Psoas muscle (tissue), 8 donors: ENCODE data around the gene TMEM222. TPM values are rescaled to one million over a fixed set of nuclear protein-coding genes. Genes with fewer than 3 reads are reported as not detected.

ENCODE experiments used
- ATAC-seq, 4 donors: fragments of 200-7000 bp; cut with Tn5 transposase; one replicate each; pipeline ENCODE4 v1.9.1; 2020; ENCODE audit warnings: moderate library complexity in 3 of 4, mild to moderate bottlenecking in 2 of 4
- DNase-seq, 2 donors: peaks; one replicate each; pipeline ENCODE4 v3.0.0-alpha.2; 2020
- H3K27ac ChIP-seq: fragments of 200-600 bp; one replicate; pipeline ENCODE4 v1.8.0; 2022
- H3K27me3 ChIP-seq, 3 donors: fragments of 200-600 bp in 1 of 3; one replicate each; pipeline versions ENCODE4 v1.6.1 to v1.8.0; 2013 to 2022; ENCODE audit warnings: low read length in 2 of 3, mild to moderate bottlenecking in 2 of 3, moderate library complexity in 1 of 3; ENCODE audit not compliant: insufficient read depth in 3 of 3
- H3K36me3 ChIP-seq, 2 donors: fragments of 200-600 bp in 1 of 2; one replicate each; pipeline versions ENCODE4 v1.6.1 to v1.8.0; 2013 to 2022; ENCODE audit warnings: low read depth in 1 of 2, mild to moderate bottlenecking in 1 of 2, moderate library complexity in 1 of 2; ENCODE audit not compliant: insufficient read depth in 1 of 2
- H3K4me1 ChIP-seq: fragments of 200-600 bp; one replicate; pipeline ENCODE4 v1.8.0; 2022
- H3K4me3 ChIP-seq: fragments of 200-600 bp; one replicate; pipeline ENCODE4 v1.8.0; 2022; ENCODE audit warnings: mild to moderate bottlenecking
- H3K9me3 ChIP-seq: fragments of 200-600 bp; one replicate; pipeline ENCODE4 v1.8.0; 2022
- WGBS, 3 donors: extraction: QIAGEN DNeasy Blood & Tissue Kit; methylation state at CpG; one replicate each; pipeline versions ENCODE4 v1.1.6 to v1.1.7; 2013; 5-methylcytosine and 5-hydroxymethylcytosine counted together
- intact Hi-C, 2 donors: fragments of 100-400 bp; cut with DNase I; formaldehyde crosslinking; loops; one replicate each; pipeline versions ENCODE4 v1.11.0 to v1.14.2; 2022
- polyA plus RNA-seq, 3 donors: library from polyadenylated mRNA; stranded (reverse); fragments of 200-250 nt; gene quantifications; one replicate each; pipeline ENCODE4 v1.2.3, GENCODE V29; 2013
- total RNA-seq, 4 donors: library from RNA; stranded (reverse); fragmentation: NEBNext Ultra II Directional in 2 of 4; extraction: Animal tissue kit (Norgen Biotek cat#: 25700) in 2 of 4; gene quantifications; one replicate each; pipeline versions ENCODE4 v1.2.1 to v1.2.4, GENCODE V29; 2021 to 2023
- TF ChIP-seq, protein P1 (sequence below): fragments of 200-600 bp; IDR thresholded peaks from one replicate; pipeline ENCODE4 v1.8.0; 2022; ENCODE audit warnings: antibody characterized with exemption
- donor health status: healthy with polysubstance abuse.
- donor health status: DM: no; HTN: no; CAD: no; lungs with moderate emphysema.
- donor health status: Bipolar disorder and iron deficiency.
- donor health status: healthy.
- donor health status: DM: yes; HTN: yes; CAD: no.
- donor health status: DM: no; HTN: no; CAD: no.
- donor health status: DM: no; HTN: no; CAD: no.
- donor health status: DM: yes; HTN: yes; CAD: no.

The TMEM222 gene
- total and polyA plus RNA-seq, 7 donors = 20.7 to 50.2 (median 30.8) TPM

DNA sequence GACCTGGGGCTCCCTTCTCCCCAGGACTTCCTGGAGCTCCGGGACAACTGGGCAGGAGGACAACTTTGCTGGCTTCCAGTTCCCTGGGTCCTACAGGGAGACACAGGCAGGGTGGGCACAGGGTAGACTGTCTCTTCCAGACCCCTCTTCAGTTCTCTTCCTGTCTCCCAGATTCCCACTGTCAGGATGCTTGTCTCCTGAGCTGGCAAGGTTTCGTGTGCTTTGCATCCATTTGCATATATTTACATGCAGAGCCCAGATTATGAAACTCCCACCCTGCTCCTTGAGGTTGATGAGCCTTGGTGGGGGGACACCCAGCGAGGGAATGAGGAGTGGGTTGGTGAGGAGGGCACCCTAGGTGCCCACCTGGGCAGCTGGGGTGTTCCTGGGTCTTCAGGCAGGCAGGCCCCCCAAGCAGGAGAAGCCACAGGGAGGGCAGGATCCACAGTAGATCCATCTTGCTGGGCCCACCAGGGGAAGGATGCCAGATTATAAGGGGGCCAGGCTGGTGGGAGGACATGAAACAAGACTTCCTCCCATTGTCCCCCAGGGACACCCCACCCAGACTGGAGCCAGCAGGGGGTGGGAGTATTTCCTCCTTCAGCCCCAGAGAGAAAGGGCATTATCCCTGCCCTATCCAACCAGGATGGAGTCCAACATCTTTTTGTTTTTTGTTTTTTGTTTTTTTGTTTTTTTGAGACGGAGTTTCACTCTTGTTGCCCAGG lies 52.6 kb downstream of the TMEM222 start, which contains the start of gene FCN3:
Gene FCN3, minus strand, starts transcription at position 463 of the 725 bp plus-strand sequence. Its CDS starts 6 bp downstream, at position 457.
- H3K4me1 ChIP-seq = no peaks in the 10 kb centered on the region
- intact Hi-C loops = no loop called here
- DNase-seq = no peak
- H3K27ac ChIP-seq = no peak within 1 kb of the TSS
- H3K9me3 ChIP-seq = no peaks in the 10 kb centered on the region
- ATAC-seq = no peak
- no peaks in the 10 kb centered on the region for H3K27me3 ChIP-seq
- H3K36me3 ChIP-seq = no peaks in the 10 kb centered on the region
- H3K4me3 ChIP-seq = no peak within 1 kb of the TSS
- WGBS, 3 donors = 62 to 78% (median 75%) methylated on average over 4 of the region's 4 CpGs
- TF ChIP-seq, protein P1, sequence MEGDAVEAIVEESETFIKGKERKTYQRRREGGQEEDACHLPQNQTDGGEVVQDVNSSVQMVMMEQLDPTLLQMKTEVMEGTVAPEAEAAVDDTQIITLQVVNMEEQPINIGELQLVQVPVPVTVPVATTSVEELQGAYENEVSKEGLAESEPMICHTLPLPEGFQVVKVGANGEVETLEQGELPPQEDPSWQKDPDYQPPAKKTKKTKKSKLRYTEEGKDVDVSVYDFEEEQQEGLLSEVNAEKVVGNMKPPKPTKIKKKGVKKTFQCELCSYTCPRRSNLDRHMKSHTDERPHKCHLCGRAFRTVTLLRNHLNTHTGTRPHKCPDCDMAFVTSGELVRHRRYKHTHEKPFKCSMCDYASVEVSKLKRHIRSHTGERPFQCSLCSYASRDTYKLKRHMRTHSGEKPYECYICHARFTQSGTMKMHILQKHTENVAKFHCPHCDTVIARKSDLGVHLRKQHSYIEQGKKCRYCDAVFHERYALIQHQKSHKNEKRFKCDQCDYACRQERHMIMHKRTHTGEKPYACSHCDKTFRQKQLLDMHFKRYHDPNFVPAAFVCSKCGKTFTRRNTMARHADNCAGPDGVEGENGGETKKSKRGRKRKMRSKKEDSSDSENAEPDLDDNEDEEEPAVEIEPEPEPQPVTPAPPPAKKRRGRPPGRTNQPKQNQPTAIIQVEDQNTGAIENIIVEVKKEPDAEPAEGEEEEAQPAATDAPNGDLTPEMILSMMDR = no peak

GRCh38 chr1:27377760-27378495 lies 56.0 kb downstream of the TMEM222 start:
- ATAC-seq (no peak), DNase-seq (no peak)
- H3K4me1 ChIP-seq = peaks cover 8% of the 10 kb centered on the region

DNA sequence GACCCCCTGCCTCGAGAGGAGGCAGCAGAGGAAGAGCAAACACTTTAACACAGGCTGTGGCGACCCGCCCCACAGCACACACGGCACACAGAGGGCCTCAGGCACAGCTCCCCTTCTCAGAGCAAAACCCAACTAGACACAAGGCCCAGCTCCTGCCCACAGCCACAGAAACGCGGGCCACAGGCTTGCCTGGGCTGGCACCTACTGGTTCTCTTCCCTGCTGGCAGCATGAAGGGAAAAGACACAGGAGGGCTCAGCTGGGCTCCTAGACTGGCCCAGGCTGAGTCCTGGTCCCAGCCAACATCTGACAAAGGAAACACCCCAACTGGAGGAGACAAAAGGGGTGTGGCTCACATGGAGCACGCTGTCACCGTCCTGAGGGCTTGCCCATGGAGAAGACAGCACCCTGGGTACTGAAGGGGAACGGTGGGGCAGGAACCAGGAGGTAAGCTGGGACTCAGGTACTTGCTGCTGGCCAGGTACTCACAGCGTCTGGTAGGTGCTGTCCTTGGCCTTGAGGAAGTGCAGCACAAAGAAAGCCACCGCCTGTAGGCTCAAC lies 57.7 kb downstream of the TMEM222 start:
- 81 to 87% (median 82%) methylated on average over 11 of the region's 11 CpGs for WGBS, 3 donors
- no peak for ATAC-seq

More at GRCh38 chr1:27377760-27378495, 56.0 kb downstream of the TMEM222 start:
- Histone ChIP-seq H3K27ac (no peak overlapping the region), H3K36me3 (no peaks in the 10 kb centered on the region), H3K27me3 (no peaks in the 10 kb centered on the region), H3K4me3 (no peak overlapping the region), H3K9me3 (no peaks in the 10 kb centered on the region)
- TF ChIP-seq, protein P1 = no peak
- WGBS, 3 donors = 83 to 85% (median 83%) methylated on average over 12 of the region's 12 CpGs
- intact Hi-C loops = no loop called here

DNA sequence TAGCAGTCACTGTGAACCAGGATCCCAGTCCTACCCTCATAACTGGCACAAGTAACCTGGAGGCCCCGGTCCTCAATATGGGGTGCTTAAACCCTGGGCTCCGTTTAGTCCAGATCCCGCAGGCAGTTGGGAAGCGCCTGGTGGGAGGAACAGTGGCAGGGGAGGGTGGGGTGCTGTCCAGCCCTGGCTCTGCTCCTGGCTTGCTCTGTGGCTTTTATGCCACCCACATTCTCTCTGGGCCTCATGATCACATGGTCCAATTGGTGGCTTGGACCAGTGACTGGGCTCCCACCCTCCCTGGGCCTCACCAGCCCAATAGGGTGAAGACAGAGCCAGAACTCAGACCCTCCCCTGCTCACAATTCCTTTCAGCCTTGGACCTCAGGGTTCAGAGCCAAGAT lies 58.3 kb downstream of the TMEM222 start:
- Histone ChIP-seq H3K27me3 (no peaks in the 10 kb centered on the region), H3K27ac (no peak overlapping the region), H3K36me3 (no peaks in the 10 kb centered on the region), H3K4me3 (no peak overlapping the region), H3K4me1 (peaks cover 8% of the 10 kb centered on the region), H3K9me3 (no peaks in the 10 kb centered on the region)
- WGBS, 3 donors = 84 to 89% (median 85%) methylated on average over 4 of the region's 4 CpGs
- no peak for DNase-seq
- peak in 1 of 4 donors; percentile 5 for ATAC-seq
- TF ChIP-seq, protein P1 = no peak
- intact Hi-C loops = loop anchor here in 1 of 2 donors (10.0 kb wide), 1 partner anchor 275 kb away; no protein-coding TSS in a partner anchor

More for the DNA sequence above, 57.7 kb downstream of the TMEM222 start:
- intact Hi-C loops = loop anchor here in 1 of 2 donors (10.0 kb wide), 1 partner anchor 275 kb away; no protein-coding TSS in a partner anchor
- TF ChIP-seq, protein P1 = no peak
- Histone ChIP-seq H3K9me3 (no peaks in the 10 kb centered on the region), H3K36me3 (no peaks in the 10 kb centered on the region), H3K27me3 (no peaks in the 10 kb centered on the region), H3K4me1 (peaks cover 8% of the 10 kb centered on the region), H3K4me3 (no peak overlapping the region), H3K27ac (no peak overlapping the region)
- DNase-seq = no peak
